GM21737 (cell line): ENCODE measurements around the gene CCDC88C.
"Not testable (repeated sequence)": the region's sequence is repeated elsewhere in the genome, so short reads cannot be mapped to it uniquely, and the experiment has no call there.

ENCODE experiments used
- ATAC-seq: cut with Tn5 transposase; IDR thresholded peaks from one replicate; pipeline ENCODE4 v1.9.1; 2021; ENCODE audit warnings: mild to moderate bottlenecking, moderate library complexity; ENCODE audit not compliant: unreplicated experiment

Gene CCDC88C, protein sequence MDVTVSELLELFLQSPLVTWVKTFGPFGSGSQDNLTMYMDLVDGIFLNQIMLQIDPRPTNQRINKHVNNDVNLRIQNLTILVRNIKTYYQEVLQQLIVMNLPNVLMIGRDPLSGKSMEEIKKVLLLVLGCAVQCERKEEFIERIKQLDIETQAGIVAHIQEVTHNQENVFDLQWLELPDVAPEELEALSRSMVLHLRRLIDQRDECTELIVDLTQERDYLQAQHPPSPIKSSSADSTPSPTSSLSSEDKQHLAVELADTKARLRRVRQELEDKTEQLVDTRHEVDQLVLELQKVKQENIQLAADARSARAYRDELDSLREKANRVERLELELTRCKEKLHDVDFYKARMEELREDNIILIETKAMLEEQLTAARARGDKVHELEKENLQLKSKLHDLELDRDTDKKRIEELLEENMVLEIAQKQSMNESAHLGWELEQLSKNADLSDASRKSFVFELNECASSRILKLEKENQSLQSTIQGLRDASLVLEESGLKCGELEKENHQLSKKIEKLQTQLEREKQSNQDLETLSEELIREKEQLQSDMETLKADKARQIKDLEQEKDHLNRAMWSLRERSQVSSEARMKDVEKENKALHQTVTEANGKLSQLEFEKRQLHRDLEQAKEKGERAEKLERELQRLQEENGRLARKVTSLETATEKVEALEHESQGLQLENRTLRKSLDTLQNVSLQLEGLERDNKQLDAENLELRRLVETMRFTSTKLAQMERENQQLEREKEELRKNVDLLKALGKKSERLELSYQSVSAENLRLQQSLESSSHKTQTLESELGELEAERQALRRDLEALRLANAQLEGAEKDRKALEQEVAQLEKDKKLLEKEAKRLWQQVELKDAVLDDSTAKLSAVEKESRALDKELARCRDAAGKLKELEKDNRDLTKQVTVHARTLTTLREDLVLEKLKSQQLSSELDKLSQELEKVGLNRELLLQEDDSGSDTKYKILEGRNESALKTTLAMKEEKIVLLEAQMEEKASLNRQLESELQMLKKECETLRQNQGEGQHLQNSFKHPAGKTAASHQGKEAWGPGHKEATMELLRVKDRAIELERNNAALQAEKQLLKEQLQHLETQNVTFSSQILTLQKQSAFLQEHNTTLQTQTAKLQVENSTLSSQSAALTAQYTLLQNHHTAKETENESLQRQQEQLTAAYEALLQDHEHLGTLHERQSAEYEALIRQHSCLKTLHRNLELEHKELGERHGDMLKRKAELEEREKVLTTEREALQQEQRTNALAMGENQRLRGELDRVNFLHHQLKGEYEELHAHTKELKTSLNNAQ (N-terminal part only)

DNA sequence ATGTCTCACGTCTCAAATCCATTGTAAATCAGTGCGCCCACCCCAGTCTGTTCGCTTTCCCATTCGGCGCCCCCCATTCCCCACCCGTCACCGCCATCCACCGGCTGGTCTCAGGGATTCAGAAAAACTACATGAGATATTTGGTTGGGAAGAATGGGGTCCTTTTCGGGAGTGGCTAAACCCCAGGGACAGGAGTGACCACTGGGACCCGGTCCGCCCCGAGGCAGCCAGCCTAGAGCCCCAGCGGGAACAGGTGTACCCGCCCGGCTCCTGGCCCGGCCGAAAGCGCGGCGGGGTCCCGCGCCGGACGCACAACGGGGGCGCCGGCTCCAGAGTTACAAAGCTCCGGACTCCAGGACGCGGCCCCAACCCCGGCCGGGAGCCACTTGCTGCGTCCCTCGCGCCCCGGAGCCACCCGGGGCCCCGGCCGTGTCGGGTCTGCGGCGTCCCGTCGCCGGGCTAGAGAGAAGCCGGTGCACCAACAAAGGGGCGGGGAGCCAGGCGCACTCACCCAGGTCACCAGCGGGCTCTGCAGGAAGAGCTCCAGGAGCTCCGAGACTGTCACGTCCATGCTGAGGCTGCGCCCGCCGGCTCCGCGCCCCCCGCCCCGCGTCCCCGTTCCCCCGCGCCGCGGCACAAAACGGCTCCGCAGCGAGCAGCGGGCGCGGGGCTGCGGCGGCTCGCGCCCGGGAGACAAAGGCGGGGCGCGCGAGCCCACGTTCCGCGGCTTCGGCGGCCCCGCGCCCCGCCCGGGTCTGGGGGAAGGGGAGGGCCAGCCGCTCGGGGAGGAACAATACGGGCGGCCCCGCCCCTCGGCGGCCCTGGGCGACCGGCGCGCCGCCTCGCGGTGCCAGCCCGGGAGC is at the start of gene CCDC88C:
Gene CCDC88C (minus strand): TSS at position 701 of the 863 bp plus-strand sequence. CDS start 130 bp downstream, at position 571.
- ATAC-seq, result peak; percentile 48

DNA sequence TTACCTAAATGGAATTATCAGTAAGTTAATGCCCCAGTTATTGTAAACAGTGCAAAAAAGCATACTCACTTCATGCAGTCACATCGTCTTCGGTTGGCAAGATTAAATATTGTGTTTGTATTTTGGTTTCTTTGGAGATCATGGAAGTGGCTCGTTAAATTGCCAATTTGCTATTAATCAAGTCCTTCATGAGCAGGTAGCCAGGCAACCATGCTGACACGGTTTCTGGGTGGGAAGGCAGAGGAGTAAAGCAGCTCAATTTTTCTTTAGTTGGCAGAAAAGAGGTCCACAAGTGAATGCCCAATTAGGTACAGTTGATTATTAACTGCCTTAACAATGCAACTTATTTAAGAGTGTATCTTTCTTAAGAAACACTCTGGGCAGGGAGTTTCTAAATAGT is 48.6 kb upstream of the CCDC88C start:
- no peak for ATAC-seq

DNA sequence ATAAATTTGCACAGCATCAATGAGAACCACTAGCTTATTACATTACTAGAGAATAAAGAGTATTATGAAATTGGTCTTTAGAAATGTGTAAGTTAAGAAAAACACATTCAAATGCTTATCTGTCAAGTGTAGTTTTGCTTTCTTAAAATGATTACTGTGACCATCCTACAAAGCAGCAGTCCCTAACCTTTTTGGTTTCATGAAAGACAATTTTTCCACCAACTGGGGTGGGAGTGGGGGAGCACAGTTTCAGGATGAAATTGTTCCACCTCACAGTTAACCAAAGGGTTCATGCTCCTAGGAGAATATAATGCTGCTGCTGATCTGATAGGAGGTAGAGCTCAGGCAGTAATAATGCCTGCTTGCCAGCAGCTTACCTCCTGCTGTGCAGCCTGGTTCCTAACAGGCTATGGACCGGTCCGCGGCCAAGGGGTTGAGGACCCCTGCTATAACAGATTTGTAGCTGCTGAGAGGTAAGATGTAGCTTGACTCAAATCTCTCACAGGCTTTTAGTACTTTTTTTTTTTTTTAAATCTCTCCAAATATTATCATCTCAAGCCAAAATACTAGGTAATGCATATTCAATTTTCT is 47.1 kb upstream of the CCDC88C start:
- ATAC-seq, result no peak

DNA sequence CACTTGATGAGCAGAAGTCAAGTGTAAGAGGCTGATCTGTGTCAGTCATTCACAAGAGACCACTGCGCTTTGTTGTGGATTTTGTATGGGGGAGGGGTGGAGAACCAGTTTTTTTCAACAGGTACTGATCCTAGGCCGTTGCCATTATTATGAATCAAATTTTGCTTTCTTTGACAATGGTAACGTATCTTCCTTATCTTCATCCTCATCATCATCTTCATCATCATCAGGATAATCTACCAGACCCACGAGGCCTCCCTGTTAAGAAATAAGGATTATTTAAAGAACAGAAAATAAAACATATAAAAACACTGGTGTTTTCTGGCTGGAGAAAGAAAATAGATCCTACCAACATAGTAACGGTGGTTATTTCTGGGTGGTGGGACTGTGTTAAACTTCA is 41.0 kb upstream of the CCDC88C start:
- ATAC-seq, result no peak

DNA sequence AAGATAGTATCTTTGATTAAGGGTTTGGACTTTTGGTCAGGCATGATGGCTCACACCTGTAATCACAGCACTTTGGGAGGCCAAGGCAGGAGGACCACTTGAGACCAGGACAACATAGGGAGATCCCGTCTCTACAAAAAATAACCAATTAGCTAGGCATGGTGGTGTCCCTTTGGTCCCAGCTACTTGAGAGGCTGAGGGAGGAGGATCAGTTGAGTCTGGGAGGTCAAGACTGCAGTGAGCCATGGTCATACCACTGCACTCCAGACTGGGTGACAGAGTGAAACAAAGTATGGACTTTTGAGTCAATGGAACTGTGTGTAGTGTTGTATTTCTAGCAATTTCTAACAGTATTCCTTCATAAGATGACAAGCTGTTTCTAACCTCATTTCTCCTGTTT is 38.7 kb upstream of the CCDC88C start:
- ATAC-seq, result no peak

DNA sequence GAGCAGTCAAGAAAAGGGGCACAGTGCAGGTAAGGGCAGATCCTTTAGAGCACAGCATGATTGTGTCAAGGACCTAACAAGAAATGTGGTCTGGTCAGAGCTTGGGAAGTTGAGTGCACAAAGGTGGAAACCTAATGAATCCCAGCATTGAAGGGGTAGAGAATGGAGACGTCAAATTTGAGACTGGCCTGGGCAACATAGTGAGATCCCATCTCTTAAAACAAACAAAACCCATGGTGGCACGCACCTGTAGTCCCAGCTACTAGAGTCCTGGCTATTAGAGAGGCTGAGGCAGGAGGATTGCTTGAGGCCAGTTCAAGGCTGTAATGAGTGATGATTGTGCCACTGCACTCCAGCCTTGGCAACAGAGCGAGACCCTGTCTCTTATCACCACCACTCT is 37.0 kb upstream of the CCDC88C start:
- no peak for ATAC-seq

DNA sequence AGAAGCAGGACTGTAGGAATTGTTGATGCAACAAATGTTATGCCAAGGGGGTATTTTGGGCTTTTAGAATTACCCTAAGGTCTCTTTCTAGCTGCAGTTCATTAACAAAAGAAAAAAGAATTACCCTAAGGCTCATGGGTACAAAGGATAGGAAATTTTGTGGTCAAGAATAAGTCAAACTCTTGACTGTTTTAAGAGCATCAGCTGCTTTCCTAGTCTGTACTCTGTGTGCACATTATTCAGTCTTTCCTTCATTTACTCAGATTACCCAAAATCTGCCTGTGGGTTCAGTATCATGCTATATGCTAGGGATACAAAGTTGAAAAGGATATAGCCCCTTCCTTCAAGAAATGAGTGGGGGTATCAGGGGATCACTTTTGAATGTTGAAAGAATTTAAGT is 36.5 kb upstream of the CCDC88C start:
- no peak for ATAC-seq

DNA sequence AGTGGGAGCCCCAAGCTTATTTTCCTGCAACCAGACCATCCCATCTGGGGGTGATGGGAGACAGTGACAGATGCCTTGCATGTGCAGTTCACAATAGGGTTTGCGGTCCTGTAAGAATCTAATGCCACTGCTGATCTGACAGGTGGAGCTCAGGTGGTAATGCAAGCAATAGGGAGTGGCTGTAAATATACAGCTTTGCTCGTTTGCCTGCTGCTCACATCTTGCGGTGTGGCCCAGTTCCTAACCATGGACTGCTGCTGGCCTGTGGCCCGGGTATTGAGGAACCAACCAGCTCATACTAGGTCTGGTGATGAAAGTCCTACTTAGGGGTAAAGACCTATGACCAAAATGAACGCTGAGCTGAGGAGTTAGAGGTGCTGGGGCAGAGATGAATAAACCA is 36.1 kb upstream of the CCDC88C start:
- ATAC-seq, result no peak

DNA sequence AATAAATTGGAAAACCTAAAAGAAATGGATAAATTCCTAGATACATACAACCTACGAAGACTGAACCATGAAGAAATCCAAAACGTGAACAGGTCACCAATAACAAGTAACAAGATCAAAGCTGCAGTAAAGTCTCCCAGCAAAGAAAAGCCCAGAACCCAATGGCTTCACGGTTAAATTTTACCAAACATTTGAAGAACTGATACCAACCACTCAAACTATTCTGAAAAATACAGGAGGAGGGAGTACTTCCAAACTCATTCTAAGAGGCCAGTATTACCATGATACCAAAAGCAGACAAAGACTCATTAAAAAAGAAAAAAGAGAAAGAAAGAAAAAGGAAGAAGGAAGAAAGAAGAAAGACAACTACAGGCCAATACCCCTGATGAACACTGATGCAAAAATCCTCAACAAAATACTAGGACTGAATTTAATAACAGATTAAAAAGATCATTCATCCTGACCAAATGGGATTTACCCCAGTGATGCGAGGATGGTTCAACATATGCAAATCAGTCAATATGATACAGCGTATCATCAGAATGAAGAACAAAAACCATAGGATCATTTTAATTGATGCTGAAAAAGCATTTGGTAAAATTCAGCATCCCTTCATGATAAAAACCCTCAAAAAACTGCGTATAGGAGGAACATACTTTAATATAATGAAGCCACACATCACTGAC is 26.9 kb upstream of the CCDC88C start:
- ATAC-seq, result no peak

DNA sequence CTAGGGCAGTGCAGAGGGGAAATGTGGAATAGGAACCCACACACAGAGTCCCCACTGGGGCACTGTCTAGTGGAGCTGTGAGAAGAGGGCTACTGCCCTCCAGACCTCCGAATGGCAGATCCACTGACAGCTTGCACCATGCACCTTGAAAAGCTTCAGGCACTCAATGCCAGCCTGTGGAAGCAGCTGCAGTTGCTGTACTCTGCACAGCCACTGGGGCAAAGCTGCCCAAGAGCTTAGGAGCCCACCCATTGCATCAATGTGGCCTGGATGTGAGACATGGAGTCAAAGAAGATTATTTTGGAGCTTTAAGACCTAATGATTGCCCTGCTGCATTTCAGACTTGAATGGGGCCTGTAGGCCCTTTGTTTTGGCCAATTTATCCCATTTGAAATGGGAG is 21.7 kb upstream of the CCDC88C start:
- no peak for ATAC-seq

DNA sequence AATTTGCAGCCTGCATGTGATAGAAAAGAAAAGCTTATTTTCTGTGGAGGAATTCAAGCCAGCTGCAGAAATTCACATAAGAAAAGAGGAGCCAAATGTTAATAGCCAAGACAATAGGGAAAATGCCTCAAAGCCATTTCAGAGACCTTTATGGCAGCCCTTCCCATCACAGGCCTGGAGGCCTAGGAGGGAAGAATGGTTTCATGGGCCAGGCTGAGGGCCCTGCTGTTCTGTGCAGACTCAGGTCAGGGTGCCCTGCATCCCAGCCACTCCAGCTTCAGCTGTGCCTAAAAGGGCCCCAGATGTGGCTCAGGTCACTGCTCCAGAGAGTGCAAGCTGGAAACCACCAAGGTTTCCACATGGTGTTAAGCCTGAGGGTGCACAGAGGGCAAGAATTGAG is 21.2 kb upstream of the CCDC88C start:
- no peak for ATAC-seq

DNA sequence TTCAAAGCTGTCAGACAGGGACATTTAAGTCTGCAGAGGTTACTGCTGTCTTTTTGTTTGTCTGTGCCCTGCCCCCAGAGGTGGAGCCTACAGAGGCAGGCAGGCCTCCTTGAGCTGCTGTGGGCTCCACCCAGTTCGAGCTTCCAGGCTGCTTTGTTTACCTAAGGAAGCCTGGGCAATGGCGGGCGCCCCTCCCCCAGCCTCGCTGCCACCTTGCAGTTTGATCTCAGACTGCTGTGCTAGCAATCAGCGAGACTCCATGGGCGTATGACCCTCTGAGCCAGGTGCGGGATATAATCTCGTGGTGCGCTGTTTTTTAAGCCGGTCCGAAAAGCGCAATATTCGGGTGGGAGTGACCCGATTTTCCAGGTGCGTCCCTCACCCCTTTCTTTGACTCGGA is 18.6 kb upstream of the CCDC88C start:
- not testable (repeated sequence) for ATAC-seq

DNA sequence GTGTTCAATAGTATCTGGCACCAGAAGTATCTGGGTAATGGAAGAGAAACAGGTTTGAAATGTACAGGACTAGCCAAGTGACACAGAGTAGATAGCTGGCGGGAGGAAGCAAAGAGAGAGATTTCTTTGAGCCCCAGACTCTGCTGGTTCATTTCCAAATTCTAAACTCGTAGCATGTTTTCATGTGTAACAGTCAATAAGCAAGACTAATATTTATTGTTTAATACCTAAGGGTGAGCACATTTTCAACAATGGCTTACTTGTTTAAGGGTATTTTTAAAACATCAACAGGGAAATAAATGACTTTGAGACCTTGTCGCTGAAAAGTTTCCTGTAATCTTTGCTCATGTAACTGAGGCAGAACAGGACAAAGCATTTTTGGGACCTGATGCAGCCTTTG is 11.8 kb upstream of the CCDC88C start:
- no peak for ATAC-seq

DNA sequence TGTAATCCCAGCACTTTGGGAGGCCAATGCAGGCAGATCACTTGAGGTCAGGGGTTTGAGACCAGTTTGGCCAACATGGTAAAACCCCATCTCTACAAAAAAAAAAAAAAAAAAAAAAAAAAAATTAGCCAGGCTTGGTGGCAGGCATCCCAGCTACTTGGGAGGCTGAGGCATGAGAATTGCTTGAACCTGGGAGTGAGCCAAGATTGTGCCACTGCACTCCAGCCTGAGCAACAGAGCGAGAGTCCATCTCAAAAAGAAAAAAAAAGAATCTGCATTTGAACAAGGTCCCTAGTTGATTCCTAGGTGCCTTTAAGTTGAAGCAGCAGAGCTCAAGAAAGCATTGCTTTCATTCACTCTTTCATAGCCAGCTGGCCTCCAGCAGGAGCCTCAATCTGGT is 11.3 kb upstream of the CCDC88C start:
- ATAC-seq, result not testable (repeated sequence)

DNA sequence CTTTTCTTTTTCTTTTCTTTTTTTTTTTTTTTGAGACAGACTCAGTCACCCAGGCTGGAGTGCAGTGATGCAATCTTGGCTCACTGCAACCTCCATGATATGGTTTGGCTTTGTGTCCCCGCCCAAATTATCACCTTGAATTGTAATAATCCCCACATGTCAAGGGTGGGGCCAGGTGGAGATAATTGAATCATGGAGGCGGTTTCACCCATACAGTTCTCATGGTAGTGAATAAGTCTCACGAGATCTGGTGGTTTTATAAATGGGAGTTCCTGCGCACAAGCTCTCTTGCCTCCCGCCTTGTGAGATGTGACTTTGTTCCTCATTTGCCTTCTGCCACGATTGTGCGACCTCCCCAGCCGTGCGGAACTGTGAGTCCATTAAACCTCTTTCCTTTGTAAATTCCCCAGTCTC is 7.9 kb upstream of the CCDC88C start:
- ATAC-seq, result not testable (repeated sequence)

DNA sequence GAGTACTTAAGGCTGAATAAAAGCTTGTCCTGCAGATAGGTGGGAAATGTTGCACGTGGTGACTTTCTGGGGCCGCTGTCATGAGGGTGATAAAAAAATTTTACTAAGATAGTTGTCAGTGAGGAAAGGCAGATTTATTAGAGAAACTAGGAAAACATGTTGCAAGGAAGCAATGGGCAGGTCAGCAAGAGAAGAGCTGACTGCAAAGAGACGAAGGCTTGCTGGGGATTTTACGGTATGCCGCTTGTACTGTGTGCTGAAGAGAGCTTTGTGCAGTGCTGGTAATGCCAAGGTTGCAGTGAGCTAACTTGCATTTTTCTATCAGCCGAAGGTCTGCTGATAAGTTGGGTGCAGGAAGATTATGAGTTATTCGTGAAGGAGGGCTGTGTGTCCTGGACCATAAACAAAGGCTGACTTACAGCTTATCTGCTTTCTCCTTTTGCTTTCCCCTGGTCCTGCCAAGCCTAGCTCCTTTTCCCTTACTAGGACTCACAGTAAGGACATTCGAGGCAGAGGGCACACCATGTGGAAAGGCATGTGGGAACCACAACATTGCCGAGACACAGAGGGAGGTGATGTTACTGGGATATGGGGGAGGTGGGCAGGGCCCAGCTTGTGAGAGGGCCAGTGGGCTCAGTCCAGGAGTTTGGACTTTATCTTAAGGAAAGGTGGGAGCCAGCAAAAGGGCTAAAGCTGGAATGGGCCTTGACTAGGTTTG is 7.4 kb upstream of the CCDC88C start:
- ATAC-seq, result no peak

DNA sequence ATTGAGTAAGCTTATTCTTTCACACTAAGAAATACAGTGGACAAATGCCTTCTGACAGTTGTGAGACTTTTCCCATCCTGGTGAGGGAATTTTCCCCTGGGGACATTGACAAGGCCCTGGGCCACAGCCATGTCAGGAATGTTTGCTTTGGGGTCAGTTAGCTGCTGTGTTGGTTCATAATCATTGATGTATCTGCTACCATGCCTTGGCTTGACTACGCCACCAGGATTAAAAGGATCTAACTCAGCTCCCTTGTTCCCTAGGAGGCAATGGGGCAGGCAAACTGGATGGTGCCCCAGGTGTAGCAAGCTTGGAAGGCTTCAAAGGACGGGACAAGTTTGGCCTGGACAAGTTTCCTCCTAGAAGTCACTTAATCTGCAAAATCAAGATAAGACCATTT is 3.1 kb upstream of the CCDC88C start:
- ATAC-seq, result no peak

DNA sequence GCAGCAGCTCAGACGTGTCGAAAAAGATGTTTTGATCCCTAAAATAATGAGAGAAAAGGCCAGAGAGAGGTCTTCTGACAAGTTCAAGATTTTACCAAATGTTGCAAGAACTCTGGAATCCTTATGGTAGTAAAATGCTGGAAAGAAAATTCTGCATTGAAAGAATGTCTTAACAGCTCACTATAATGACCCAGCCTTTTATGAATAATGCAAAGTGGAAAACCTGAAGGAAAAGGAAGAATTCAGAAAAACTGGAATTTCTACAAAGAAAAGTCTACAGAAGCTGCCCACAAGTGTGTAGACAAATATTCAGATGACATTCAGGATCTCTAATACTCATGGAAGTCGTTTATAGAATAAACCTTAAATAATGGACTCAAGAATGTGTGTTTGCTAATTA is 1.8 kb upstream of the CCDC88C start:
- ATAC-seq, result no peak

DNA sequence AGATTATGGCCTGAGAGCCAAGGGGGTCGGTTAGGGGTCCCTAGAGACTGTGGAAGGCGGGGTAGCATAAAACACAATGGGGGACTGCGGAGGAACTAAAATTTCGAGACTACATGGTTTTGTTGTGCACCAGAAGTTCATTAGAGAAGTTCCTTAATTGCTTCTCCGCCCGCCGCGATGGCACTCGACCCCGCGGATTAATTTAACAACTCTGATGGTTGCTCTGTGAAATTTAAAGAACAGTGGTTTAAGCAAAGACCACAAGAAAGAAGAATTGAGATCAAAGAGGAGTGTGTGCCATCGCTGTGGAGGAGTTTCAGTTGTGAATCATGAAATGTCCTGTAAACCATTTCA is 1.4 kb upstream of the CCDC88C start:
- no peak for ATAC-seq
